ENCODE data around the gene RIMBP2. TPM values are rescaled to one million over a fixed set of nuclear protein-coding genes. Genes with fewer than 3 reads are reported as not detected.

The RIMBP2 gene
- total RNA-seq, 1 donor from 2014 or later: not detected

DNA sequence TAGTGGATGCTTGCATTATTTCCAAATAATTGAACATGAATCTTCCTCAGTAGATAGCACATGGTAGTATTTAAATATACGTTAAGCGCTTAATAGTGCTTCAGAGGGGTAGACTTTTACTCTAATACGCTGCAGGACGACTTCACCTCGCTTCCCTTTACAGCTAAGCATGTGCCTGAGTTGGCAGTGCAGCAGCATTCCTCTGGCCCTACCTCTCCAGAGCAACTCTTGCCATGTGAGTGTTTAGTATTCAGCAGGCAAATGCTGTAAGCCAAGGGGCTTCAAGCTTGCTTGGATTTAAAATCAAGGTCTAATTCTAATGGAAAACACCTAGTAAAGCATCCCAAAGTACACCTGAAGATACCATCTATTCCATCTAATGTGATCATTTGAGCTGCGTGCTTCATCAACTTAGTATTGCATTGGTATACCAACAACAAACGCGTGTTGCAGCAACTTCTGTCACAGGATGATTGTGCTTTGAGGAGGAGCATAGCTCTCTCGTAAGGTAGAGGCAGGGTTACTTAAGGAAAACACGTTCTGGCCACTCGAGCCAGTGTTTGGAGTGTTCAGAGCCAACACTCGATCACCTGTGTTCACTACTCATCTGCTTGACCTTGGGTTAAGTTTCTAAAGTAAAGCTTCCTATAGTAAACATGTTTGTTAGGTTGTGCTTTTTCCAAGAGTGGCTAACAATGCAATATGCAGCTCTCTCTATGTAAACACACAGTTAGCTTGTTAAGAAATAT is 317.8 kb downstream of the RIMBP2 start:
- Mint-ChIP-seq H3K4me3 (no peak overlapping the region), H3K27me3 (ENCODE audit: insufficient read depth) (no peaks in the 10 kb centered on the region), H3K27ac (no peak overlapping the region), H3K4me1 (ENCODE audit: low read depth) (peaks cover 10% of the 10 kb centered on the region), H3K9me3 (no peaks in the 10 kb centered on the region), H3K36me3 (ENCODE audit: low read depth) (no peaks in the 10 kb centered on the region)
- no peak for DNase-seq (ENCODE audit: low spot score)
- intact Hi-C loops (cut with micrococcal nuclease): no loop called here

DNA sequence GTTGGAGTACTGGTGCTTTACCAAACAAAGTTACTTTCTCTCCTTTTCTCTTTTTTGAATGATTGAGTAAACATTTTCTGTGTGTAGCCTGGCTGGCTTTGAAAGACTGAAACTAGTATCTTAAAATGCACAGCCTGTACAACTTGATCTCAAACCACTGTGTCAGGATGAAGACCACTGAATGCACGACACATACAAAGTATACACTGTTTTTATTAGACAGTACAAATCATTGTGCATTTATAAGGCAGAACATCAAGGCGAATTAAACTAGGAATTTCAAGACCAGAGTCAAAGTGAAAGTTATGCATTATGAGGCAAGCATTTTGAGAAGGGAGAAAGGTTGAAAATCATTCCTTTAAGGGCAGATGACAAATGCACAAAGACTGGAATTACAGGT is 319.4 kb downstream of the RIMBP2 start:
- intact Hi-C loops (cut with micrococcal nuclease): no loop called here
- Mint-ChIP-seq H3K9me3 (no peaks in the 10 kb centered on the region), H3K36me3 (ENCODE audit: low read depth) (no peaks in the 10 kb centered on the region), H3K27ac (no peak overlapping the region), H3K4me1 (ENCODE audit: low read depth) (peaks cover 10% of the 10 kb centered on the region), H3K27me3 (ENCODE audit: insufficient read depth) (no peaks in the 10 kb centered on the region), H3K4me3 (no peak overlapping the region)
- DNase-seq (ENCODE audit: low spot score): no peak

DNA sequence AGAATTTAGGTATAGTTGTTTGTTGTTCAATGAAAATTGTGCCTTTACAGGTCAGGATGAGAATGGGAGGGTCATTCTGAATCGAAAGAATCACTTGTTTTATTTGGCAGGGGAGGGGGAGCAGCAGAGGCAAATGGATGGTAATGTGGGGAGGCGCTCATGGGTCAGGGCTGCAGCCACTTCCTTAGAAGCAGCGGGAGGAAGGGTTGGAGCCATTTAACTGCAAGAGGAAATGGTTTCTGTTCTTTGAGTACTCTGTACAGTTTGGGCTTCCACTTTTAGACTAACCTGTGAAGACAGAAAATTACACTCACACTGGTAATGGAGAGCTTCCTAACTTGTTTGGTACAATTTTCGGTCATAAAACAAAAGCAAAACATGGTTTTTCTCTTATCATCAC is 321.2 kb downstream of the RIMBP2 start:
- no peaks in the 10 kb centered on the region for H3K27me3 Mint-ChIP-seq (ENCODE audit: insufficient read depth)
- H3K4me3 Mint-ChIP-seq: no peak overlapping the region
- intact Hi-C loops (cut with micrococcal nuclease): no loop called here
- H3K9me3 Mint-ChIP-seq: peaks cover 4% of the 10 kb centered on the region
- no peak for DNase-seq (ENCODE audit: low spot score)
- H3K36me3 Mint-ChIP-seq (ENCODE audit: low read depth): no peaks in the 10 kb centered on the region
- no peak overlapping the region for H3K27ac Mint-ChIP-seq
- peaks cover 10% of the 10 kb centered on the region for H3K4me1 Mint-ChIP-seq (ENCODE audit: low read depth)

DNA sequence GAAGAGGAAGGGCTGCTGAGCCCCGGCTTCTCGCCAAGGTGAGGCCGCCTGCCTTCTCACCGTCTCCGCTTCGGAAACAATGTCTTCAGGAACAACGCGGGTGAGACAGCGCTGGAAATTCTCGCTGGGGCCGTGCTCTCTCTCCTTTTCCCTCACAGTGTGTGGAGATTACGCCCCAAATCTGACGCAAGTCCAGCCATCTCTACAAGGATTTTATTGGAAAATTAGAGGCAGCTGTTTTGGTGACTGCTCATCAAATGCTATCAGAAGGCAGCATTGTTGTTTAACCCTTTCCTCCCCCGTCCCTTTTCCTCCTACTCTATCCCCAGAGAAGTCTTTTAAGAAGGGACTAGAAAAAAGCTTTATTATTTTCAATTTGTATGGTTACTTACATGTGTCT is 324.9 kb downstream of the RIMBP2 start:
- Mint-ChIP-seq H3K27ac (no peak overlapping the region), H3K36me3 (ENCODE audit: low read depth) (no peaks in the 10 kb centered on the region), H3K9me3 (peaks cover 22% of the 10 kb centered on the region), H3K4me3 (no peak overlapping the region), H3K4me1 (ENCODE audit: low read depth) (peaks cover 10% of the 10 kb centered on the region), H3K27me3 (ENCODE audit: insufficient read depth) (no peaks in the 10 kb centered on the region)
- intact Hi-C loops (cut with micrococcal nuclease): no loop called here
- no peak for DNase-seq (ENCODE audit: low spot score)

DNA sequence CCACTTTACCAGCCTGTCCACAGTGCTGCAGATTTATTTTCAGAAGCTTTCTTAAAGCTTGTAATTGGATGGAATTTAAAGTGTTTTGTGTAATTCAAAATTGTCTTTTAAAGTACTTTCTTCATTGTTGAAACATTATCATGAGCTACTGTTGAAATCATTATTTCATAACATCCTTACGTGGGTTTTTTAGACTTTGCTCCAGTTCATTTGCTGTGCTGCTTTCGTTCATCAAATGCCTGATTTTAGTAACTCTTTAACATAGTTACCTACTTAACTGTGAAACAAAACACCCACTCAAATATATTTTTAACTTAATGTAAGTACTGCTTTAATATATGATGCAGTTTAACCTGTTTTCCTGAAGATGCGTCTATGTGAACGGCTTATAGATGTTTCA is 330.9 kb downstream of the RIMBP2 start:
- no peaks in the 10 kb centered on the region for H3K36me3 Mint-ChIP-seq (ENCODE audit: low read depth)
- H3K27me3 Mint-ChIP-seq (ENCODE audit: insufficient read depth): no peaks in the 10 kb centered on the region
- no peak for DNase-seq (ENCODE audit: low spot score)
- no peaks in the 10 kb centered on the region for H3K4me1 Mint-ChIP-seq (ENCODE audit: low read depth)
- peaks cover 25% of the 10 kb centered on the region for H3K9me3 Mint-ChIP-seq
- H3K27ac Mint-ChIP-seq: no peak overlapping the region
- no peak overlapping the region for H3K4me3 Mint-ChIP-seq
- intact Hi-C loops (cut with micrococcal nuclease): no loop called here

DNA sequence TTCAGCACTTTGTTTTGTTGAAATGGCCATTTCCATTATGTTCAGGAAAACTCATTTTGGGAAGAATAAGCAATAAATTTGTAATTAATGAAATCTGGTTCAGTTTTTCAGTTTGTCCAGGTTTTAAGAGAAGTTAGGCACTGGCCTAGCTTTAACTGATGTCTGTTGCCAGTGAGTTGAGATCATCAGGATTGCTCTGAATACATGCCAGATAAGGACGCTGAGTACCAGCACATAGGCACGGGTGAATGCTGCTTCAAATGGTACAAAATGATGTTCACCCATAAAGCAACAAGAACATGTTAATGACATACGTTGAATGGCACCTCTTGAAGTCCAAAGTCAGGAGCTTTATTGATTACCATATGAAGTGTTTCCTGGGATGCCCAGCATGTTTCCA is 331.9 kb downstream of the RIMBP2 start:
- Mint-ChIP-seq H3K4me1 (ENCODE audit: low read depth) (no peaks in the 10 kb centered on the region), H3K27ac (no peak overlapping the region), H3K4me3 (no peak overlapping the region), H3K9me3 (peaks cover 24% of the 10 kb centered on the region), H3K36me3 (ENCODE audit: low read depth) (no peaks in the 10 kb centered on the region), H3K27me3 (ENCODE audit: insufficient read depth) (no peaks in the 10 kb centered on the region)
- intact Hi-C loops (cut with micrococcal nuclease): no loop called here
- DNase-seq (ENCODE audit: low spot score): no peak

DNA sequence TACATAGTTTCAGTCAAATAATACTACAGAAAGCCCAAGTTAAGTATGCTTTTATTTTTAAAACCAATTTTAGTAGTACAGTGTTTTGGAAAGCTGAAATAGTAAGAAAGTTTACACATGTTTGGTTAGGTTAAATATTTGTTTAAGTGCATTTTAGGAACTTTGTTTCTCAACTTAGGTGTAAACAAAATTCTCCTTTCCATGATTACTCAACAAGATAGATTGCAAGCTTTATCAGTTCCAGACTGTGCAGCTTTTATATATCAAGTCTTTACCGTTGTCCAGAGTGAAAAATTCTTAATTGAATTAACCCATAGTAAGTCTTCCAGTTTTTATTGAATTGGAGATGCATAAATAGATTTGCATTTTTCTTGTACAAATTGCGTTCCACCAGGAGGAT is 333.3 kb downstream of the RIMBP2 start:
- DNase-seq (ENCODE audit: low spot score): no peak
- H3K4me1 Mint-ChIP-seq (ENCODE audit: low read depth): no peaks in the 10 kb centered on the region
- no peaks in the 10 kb centered on the region for H3K36me3 Mint-ChIP-seq (ENCODE audit: low read depth)
- no peak overlapping the region for H3K4me3 Mint-ChIP-seq
- no peak overlapping the region for H3K27ac Mint-ChIP-seq
- H3K9me3 Mint-ChIP-seq: peaks cover 11% of the 10 kb centered on the region
- H3K27me3 Mint-ChIP-seq (ENCODE audit: insufficient read depth): no peaks in the 10 kb centered on the region
- intact Hi-C loops (cut with micrococcal nuclease): no loop called here

DNA sequence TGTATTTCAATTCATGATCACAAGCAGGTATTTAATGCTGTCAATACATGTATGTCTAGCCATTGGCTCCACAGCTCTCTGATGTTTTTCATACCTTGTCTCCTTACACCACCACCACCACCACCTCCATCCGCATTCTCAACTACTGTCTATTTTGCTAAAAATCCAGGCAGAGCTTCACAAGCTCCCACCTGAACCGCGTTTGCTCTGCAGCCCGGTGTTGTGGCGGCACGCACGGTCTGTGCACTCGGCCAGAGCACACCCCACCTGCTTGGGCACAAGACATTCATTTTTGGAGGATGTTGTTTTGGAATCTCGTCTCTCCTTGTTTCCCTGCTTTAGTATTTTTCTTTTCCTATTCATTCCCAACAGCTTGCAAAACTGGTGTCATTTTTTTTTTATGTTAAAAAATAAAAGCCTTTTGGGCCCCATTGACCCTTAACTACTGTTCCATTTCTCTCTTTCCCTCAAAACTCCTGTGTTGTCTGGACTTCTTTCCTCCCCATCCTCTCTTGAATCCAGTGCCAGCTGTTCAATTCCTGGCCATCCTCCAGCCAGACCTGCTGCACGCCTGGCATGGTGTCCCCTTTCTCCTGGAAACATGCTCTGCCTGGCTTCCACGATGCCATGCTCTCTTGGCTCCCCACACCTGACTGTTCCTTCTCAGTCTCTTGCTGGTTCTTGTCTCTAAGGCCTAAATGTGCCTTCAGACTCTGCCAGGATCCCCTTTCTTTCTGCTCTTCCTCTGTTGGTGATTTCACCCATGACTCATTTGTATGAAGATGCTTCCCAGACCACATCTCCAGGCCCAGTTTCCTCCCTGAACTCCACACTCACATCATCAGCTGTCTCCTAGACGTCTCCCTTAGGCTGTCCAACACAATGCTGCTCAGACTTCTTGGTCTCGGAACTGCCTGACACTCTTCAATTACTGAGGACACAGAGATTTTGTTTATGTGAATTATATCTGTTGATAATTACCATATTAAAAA is 340.5 kb downstream of the RIMBP2 start:
- no peaks in the 10 kb centered on the region for H3K36me3 Mint-ChIP-seq (ENCODE audit: low read depth)
- H3K4me3 Mint-ChIP-seq: no peak overlapping the region
- no peak overlapping the region for H3K27ac Mint-ChIP-seq
- no peaks in the 10 kb centered on the region for H3K27me3 Mint-ChIP-seq (ENCODE audit: insufficient read depth)
- no peak for DNase-seq (ENCODE audit: low spot score)
- intact Hi-C loops (cut with micrococcal nuclease): no loop called here
- no peaks in the 10 kb centered on the region for H3K9me3 Mint-ChIP-seq
- H3K4me1 Mint-ChIP-seq (ENCODE audit: low read depth): no peaks in the 10 kb centered on the region

DNA sequence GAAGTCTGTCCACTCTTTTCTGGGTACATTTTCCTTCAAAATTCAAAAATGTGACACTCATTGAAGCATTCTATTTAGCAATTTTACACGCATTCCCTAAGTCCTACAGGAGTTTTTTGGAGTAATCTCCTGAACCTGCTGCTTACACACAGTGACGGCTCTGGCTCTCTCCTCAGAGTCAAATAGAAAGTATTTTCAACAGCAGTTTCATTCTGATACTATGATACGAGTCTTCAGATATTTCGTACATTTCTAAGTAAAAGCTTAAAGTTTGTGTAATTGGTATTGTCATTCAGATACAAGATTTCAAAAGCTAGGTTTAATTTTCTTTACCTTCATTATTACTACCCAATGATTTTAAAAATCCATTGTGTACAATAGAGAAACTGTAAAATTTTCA is 342.0 kb downstream of the RIMBP2 start:
- H3K27me3 Mint-ChIP-seq (ENCODE audit: insufficient read depth): no peaks in the 10 kb centered on the region
- no peaks in the 10 kb centered on the region for H3K36me3 Mint-ChIP-seq (ENCODE audit: low read depth)
- no peak overlapping the region for H3K4me3 Mint-ChIP-seq
- no peak for DNase-seq (ENCODE audit: low spot score)
- H3K9me3 Mint-ChIP-seq: no peaks in the 10 kb centered on the region
- no peak overlapping the region for H3K27ac Mint-ChIP-seq
- no peaks in the 10 kb centered on the region for H3K4me1 Mint-ChIP-seq (ENCODE audit: low read depth)
- intact Hi-C loops (cut with micrococcal nuclease): no loop called here

DNA sequence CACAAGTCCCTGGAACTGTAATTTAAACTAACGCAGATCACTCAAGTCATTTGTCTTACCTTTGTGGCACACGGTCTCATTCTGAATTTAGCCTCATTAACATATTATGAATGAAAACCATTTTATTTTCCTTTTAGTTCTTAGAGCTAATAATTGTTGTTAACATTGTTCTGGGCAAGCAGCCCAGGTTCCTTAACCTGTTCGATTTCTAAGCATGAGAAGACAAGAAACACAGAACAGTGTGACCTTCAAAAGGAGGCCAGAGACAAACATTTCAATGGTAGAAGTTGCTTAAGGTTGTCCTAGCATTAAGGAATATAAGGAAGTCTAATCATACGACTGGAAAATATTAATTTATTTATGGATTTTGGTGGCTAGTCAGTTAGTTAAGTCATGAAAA is 343.2 kb downstream of the RIMBP2 start:
- intact Hi-C loops (cut with micrococcal nuclease): no loop called here
- H3K27ac Mint-ChIP-seq: no peak overlapping the region

DNA sequence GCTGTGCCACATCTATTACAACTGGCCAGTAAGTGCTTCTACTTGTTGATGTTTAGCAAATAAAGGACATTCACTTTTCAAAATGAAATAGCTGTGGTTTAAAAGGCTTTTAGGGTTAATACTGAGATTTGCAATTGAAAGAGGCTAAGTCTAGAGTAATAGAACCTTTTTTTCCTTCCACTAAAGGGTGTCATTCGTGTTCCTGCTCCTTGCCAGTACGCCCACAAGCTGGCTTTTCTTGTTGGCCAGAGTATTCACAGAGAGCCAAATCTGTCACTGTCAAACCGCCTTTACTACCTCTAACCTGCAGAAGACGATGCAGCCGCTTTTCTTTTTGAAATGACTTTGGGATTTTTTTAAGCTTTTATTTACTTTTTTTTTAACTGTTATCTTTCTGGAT is 344.8 kb downstream of the RIMBP2 start:
- no peaks in the 10 kb centered on the region for H3K27me3 Mint-ChIP-seq (ENCODE audit: insufficient read depth)
- no peaks in the 10 kb centered on the region for H3K4me1 Mint-ChIP-seq (ENCODE audit: low read depth)
- no peak overlapping the region for H3K27ac Mint-ChIP-seq
- H3K4me3 Mint-ChIP-seq: no peak overlapping the region
- no peak for DNase-seq (ENCODE audit: low spot score)
- intact Hi-C loops (cut with micrococcal nuclease): no loop called here
- H3K36me3 Mint-ChIP-seq (ENCODE audit: low read depth): no peaks in the 10 kb centered on the region
- H3K9me3 Mint-ChIP-seq: no peaks in the 10 kb centered on the region

More for the DNA sequence above, 343.2 kb downstream of the RIMBP2 start:
- Mint-ChIP-seq H3K4me3 (no peak overlapping the region), H3K27me3 (ENCODE audit: insufficient read depth) (no peaks in the 10 kb centered on the region), H3K36me3 (ENCODE audit: low read depth) (no peaks in the 10 kb centered on the region), H3K9me3 (no peaks in the 10 kb centered on the region), H3K4me1 (ENCODE audit: low read depth) (no peaks in the 10 kb centered on the region)
- DNase-seq (ENCODE audit: low spot score): no peak

DNA sequence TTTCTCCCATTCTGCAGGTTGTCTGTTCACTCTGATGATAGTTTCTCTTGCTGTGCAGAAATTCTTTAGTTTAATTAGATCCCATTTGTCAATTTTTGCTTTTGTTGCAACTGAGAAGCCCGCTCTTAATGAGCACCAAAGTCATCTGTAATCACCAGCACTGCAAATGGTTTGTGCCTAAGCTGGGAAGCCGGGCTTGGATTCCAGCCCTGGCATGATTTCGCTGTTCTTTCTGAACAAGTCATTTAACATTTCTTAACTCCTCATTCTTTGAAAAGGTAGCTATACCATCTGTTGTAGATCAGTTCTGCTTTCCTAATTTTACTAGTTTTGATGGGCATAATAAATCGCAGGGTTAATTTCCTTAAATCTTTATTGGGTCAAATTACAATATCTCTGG is 346.3 kb downstream of the RIMBP2 start:
- H3K4me1 Mint-ChIP-seq (ENCODE audit: low read depth): no peaks in the 10 kb centered on the region
- H3K27me3 Mint-ChIP-seq (ENCODE audit: insufficient read depth): no peaks in the 10 kb centered on the region
- no peak for DNase-seq (ENCODE audit: low spot score)
- no peak overlapping the region for H3K27ac Mint-ChIP-seq
- no peaks in the 10 kb centered on the region for H3K36me3 Mint-ChIP-seq (ENCODE audit: low read depth)
- intact Hi-C loops (cut with micrococcal nuclease): no loop called here
- no peak overlapping the region for H3K4me3 Mint-ChIP-seq
- no peaks in the 10 kb centered on the region for H3K9me3 Mint-ChIP-seq

DNA sequence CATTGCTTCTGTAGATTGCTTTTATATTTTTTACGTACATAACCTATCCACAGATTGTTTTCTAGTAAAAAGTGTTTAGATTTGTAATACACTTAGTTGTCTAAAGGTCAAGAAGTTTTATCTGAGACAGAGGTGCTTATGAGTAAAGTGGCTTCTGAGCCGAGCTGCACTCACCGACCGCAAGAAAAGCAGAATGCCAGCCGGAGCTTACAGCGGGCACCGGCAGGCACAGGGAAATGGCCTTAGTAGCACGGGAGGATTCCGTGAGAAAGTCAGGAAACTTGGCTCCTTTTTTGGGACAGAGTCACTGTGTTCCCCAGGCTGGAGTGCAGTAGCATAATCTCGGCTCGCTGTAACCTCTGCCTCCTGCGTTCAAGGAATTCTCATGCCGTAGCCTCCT is 348.6 kb downstream of the RIMBP2 start:
- Mint-ChIP-seq H3K27ac (no peak overlapping the region), H3K36me3 (ENCODE audit: low read depth) (no peaks in the 10 kb centered on the region), H3K9me3 (no peaks in the 10 kb centered on the region), H3K27me3 (ENCODE audit: insufficient read depth) (no peaks in the 10 kb centered on the region), H3K4me1 (ENCODE audit: low read depth) (no peaks in the 10 kb centered on the region), H3K4me3 (no peak overlapping the region)
- no peak for DNase-seq (ENCODE audit: low spot score)
- intact Hi-C loops (cut with micrococcal nuclease): no loop called here

Measured in activated T-helper 1 cell treated with anti-CD3 and anti-CD28 coated beads, Interleukin-12 subunit alpha, Interleukin-12 subunit beta, Interleukin-2, Interleukin-4 antibody, amounts not matched to agents 30 ng/mL and 10 ng/mL and 1 ng/mL, durations not matched to agents 14 hours and 24 hours and 36 hours (primary cell).